Loucy (cell line): ENCODE measurements around the gene TMEM167A.

ENCODE experiments used
- H2AFZ ChIP-seq: fragments of 200-600 bp; sonication (generic); 2 replicates; pipeline ENCODE4 v1.6.0; 2016; ENCODE audit warnings: antibody characterized with exemption, mild to moderate bottlenecking, low read length, moderate library complexity
- H3F3A ChIP-seq: fragments of 200-600 bp; 2 replicates; pipeline ENCODE4 v1.6.0; 2016; ENCODE audit warnings: antibody characterized with exemption, low read depth, mild to moderate bottlenecking
- H3K27me3 ChIP-seq: fragments of 200-600 bp; sonication (generic); 2 replicates; pipeline ENCODE4 v1.6.1; 2014; ENCODE audit warnings: low read length, mild to moderate bottlenecking; ENCODE audit not compliant: insufficient read depth, poor library complexity, severe bottlenecking
- H3K36me3 ChIP-seq: fragments of 200-600 bp; sonication (generic); 2 replicates; pipeline ENCODE4 v1.6.1; 2016; ENCODE audit warnings: low read length; ENCODE audit not compliant: insufficient read depth
- H3K4me1 ChIP-seq: fragments of 200-600 bp; sonication (generic); 2 replicates; pipeline ENCODE4 v1.5.1; 2014; ENCODE audit warnings: low read length, mild to moderate bottlenecking; ENCODE audit not compliant: insufficient read depth, poor library complexity, severe bottlenecking
- H3K4me2 ChIP-seq: fragments of 200-600 bp; sonication (generic); 2 replicates; pipeline ENCODE4 v1.6.0; 2014; ENCODE audit warnings: antibody characterized with exemption, low read length, low read depth, mild to moderate bottlenecking; ENCODE audit not compliant: poor library complexity, severe bottlenecking
- H3K4me3 ChIP-seq: fragments of 200-600 bp; sonication (generic); 2 replicates; pipeline ENCODE4 v1.5.1; 2014; ENCODE audit warnings: low read length, mild to moderate bottlenecking, mixed read lengths; ENCODE audit not compliant: poor library complexity, severe bottlenecking
- H3K79me2 ChIP-seq: fragments of 200-600 bp; sonication (generic); 2 replicates; pipeline ENCODE4 v1.6.1; 2014; ENCODE audit warnings: low read length; ENCODE audit not compliant: insufficient read depth
- H3K9ac ChIP-seq: fragments of 200-600 bp; sonication (generic); 2 replicates; pipeline ENCODE4 v1.6.0; 2014; ENCODE audit warnings: mild to moderate bottlenecking, low read depth, low read length, moderate library complexity; ENCODE audit not compliant: poor library complexity, severe bottlenecking
- H3K9me2 ChIP-seq: fragments of 200-600 bp; sonication (generic); replicated peaks from 2 replicates; pipeline ENCODE4 v1.6.1; 2016; ENCODE audit warnings: low read depth, low read length, mixed read lengths
- H3K9me3 ChIP-seq: fragments of 200-600 bp; sonication (generic); 2 replicates; pipeline ENCODE4 v1.6.1; 2014; ENCODE audit warnings: mild to moderate bottlenecking, antibody characterized with exemption, low read length, low read depth; ENCODE audit not compliant: insufficient read depth
- H4K20me1 ChIP-seq: fragments of 200-600 bp; sonication (generic); 2 replicates; pipeline ENCODE4 v1.6.0; 2014; ENCODE audit warnings: antibody characterized with exemption, low read length, mild to moderate bottlenecking; ENCODE audit not compliant: insufficient read depth, poor library complexity, severe bottlenecking
- EZH2phosphoT487 ChIP-seq: fragments of 200-600 bp; IDR thresholded peaks from 2 replicates; pipeline ENCODE4 v1.6.1; 2018; ENCODE audit warnings: antibody characterized with exemption, mild to moderate bottlenecking, moderate library complexity, borderline replicate concordance
- TF ChIP-seq, protein P1 (sequence below): fragments of 200-600 bp; sonication (generic); conservative IDR thresholded peaks from 2 replicates; pipeline ENCODE4 v1.5.1; 2014; ENCODE audit warnings: mild to moderate bottlenecking, antibody characterized with exemption, low read length

Gene TMEM167A

DNA sequence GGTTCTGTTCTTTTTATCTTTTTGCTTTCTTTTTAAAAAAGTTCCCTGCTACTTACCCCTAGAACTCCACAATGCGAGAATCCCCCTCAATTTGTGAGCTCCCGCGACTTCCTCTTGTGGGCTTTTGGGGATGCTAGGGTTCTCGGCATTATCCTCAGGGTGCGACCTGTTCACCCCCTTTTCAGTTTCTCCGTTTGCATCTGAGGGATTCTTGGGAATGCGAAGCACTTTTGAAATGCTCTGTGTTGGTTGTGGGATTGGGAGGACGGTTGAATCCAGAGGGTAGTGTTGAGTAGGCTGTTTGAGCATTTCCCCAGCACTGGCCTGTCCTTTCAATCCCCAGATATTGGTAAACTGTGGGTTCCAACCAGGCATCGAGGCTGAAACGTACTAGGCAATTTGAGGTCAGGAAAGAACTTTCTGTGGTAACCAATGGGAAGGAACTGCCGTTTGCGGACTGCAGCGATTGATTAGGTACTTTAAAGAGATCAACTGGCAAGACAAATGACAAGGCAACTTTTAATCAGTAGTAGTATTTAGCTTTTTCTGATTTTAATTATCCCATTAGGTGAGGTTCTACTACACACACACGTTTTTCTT lies 568 bp upstream of the TMEM167A start:
- no peaks in the 10 kb centered on the region for H3K27me3 ChIP-seq
- H2AFZ ChIP-seq, result peak overlapping the region; percentile 89
- TF ChIP-seq, protein P1, sequence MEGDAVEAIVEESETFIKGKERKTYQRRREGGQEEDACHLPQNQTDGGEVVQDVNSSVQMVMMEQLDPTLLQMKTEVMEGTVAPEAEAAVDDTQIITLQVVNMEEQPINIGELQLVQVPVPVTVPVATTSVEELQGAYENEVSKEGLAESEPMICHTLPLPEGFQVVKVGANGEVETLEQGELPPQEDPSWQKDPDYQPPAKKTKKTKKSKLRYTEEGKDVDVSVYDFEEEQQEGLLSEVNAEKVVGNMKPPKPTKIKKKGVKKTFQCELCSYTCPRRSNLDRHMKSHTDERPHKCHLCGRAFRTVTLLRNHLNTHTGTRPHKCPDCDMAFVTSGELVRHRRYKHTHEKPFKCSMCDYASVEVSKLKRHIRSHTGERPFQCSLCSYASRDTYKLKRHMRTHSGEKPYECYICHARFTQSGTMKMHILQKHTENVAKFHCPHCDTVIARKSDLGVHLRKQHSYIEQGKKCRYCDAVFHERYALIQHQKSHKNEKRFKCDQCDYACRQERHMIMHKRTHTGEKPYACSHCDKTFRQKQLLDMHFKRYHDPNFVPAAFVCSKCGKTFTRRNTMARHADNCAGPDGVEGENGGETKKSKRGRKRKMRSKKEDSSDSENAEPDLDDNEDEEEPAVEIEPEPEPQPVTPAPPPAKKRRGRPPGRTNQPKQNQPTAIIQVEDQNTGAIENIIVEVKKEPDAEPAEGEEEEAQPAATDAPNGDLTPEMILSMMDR, result no peak
- TF ChIP-seq EZH2phosphoT487, result no peak
- peaks cover 71% of the 10 kb centered on the region for H3K79me2 ChIP-seq
- no peaks in the 10 kb centered on the region for H3K9me2 ChIP-seq
- no peaks in the 10 kb centered on the region for H3K36me3 ChIP-seq
- H3K9me3 ChIP-seq, result no peaks in the 10 kb centered on the region
- H3K4me3 ChIP-seq, result peak overlapping the region; percentile 93
- H3K4me1 ChIP-seq, result peaks cover 41% of the 10 kb centered on the region
- peak overlapping the region; percentile 90 for H3K9ac ChIP-seq
- H4K20me1 ChIP-seq, result peaks cover 23% of the 10 kb centered on the region
- peak overlapping the region; percentile 75 for H3K4me2 ChIP-seq
- H3F3A ChIP-seq, result no peaks in the 10 kb centered on the region

DNA sequence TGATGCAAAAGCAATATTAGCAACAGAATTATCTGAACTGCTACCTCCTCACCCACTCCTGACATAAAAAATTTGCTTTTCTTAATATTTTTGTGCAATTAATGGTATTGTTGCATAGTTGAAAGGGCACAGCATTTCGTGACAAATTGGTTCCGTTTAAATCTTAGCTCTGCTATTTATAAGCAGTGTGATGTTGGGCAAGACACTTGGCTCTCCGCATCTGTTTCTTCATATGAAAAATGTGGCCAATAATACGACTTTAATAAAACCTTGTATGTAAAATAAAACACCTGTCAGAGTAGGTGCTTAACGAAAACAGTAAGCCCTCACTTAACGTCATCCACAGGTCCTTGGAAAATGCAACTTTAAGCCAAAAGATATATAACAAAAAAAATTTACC lies 4.2 kb downstream of the TMEM167A start:
- no peaks in the 10 kb centered on the region for H3K27me3 ChIP-seq
- H3K9me2 ChIP-seq, result no peaks in the 10 kb centered on the region
- H4K20me1 ChIP-seq, result peaks cover 48% of the 10 kb centered on the region
- peaks cover 74% of the 10 kb centered on the region for H3K4me1 ChIP-seq
- H3K4me2 ChIP-seq, result peak overlapping the region; percentile 99
- H3K9me3 ChIP-seq, result no peaks in the 10 kb centered on the region
- peaks cover 94% of the 10 kb centered on the region for H3K79me2 ChIP-seq
- no peaks in the 10 kb centered on the region for H3K36me3 ChIP-seq
- TF ChIP-seq, protein P1, result no peak
- no peak for TF ChIP-seq EZH2phosphoT487
- no peak overlapping the region for H2AFZ ChIP-seq
- H3K9ac ChIP-seq, result no peak overlapping the region
- no peaks in the 10 kb centered on the region for H3F3A ChIP-seq
- H3K4me3 ChIP-seq, result peak overlapping the region; percentile 93

DNA sequence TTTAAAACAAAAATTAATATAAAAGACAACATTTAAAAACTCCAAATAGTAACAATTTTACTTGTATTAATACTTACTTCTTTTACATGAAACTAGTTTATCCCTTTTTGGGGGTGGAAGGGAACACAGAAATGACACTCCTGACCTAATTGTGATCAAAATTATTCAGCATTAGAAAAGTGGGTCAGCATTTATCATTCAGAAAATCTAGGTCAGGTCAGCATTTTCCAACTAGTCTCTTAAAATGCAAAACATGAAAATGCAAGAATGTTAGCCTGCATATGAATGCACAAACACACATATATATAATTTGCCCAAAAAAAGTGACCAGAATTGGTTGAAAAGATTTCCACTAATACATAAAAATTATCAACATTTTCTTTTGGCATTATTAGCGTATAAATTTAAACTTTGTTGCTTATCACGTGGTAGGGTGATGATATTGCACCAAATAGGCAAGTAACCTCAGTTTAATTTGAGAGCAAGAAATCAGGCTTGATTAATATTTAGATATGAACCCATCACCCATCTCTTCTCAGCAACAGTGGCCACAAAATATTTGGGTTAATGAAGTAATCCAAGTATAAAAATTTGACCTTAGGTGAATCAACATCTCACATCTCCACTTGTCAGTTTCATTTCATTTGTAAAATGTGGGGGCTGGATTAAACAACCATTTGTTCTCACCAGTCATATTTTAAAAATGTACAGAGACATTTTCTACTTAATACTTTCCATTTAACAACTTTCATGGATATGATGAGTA lies 5.7 kb downstream of the TMEM167A start:
- Histone ChIP-seq H3K79me2 (peaks cover 96% of the 10 kb centered on the region), H3K4me3 (peak overlapping the region; percentile 45), H3K36me3 (no peaks in the 10 kb centered on the region), H2AFZ (no peak overlapping the region), H3F3A (no peaks in the 10 kb centered on the region), H3K9ac (no peak overlapping the region), H3K4me2 (peak overlapping the region; percentile 99), H3K9me2 (no peaks in the 10 kb centered on the region), H3K4me1 (peaks cover 79% of the 10 kb centered on the region), H3K27me3 (no peaks in the 10 kb centered on the region), H4K20me1 (peaks cover 46% of the 10 kb centered on the region), H3K9me3 (no peaks in the 10 kb centered on the region)
- no peak for TF ChIP-seq EZH2phosphoT487
- TF ChIP-seq, protein P1, result no peak
